IPS-18c (cell line): ENCODE results near the gene STAC3.
"Not testable (repeated sequence)": the region's sequence is repeated elsewhere in the genome, so short reads cannot be mapped to it uniquely, and the experiment has no call there.

Experiments
- H3K4me3 ChIP-seq: 2 replicates; pipeline ENCODE4 v1.7.0; 2013; ENCODE audit warnings: low read depth, mild to moderate bottlenecking, low read length, moderate library complexity; ENCODE audit not compliant: insufficient read depth
- H3K9me3 ChIP-seq: one replicate; pipeline ENCODE4 v1.6.1; 2013; ENCODE audit warnings: mild to moderate bottlenecking, low read length, moderate library complexity; ENCODE audit not compliant: control insufficient read depth, insufficient read depth

The STAC3 gene

DNA sequence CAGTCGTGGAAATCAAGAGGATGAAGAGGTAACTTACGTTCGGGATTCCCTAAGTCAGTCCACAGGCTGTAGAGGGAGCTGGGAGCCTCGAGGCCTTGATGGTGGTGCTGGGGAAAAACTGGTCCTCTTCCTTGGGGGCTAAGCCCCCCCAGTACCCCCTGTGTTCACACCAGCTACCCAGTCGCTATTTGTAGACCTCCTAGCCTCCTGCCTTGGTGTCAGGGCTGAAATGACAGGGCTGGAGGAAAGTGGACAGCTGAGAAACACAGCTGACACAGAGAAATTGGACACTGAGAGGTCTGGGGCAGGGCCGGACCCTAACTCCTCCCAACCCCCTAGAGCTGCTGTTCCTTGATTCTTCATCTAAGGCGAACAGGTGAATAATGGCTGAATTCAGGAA lies at the start of gene STAC3:
Gene STAC3, minus strand, starts transcription at position 232 of the 400 bp plus-strand sequence. CDS start 1,551 bp downstream, outside the sequence.
- Histone ChIP-seq H3K4me3 (no peak within 1 kb of the TSS), H3K9me3 (no peaks in the 10 kb centered on the region)

- no peak overlapping the region for H3K4me3 ChIP-seq
- H3K9me3 ChIP-seq = no peaks in the 10 kb centered on the region
Observed at GRCh38 chr12:57299514-57300016, 48.6 kb upstream of the STAC3 start.

DNA sequence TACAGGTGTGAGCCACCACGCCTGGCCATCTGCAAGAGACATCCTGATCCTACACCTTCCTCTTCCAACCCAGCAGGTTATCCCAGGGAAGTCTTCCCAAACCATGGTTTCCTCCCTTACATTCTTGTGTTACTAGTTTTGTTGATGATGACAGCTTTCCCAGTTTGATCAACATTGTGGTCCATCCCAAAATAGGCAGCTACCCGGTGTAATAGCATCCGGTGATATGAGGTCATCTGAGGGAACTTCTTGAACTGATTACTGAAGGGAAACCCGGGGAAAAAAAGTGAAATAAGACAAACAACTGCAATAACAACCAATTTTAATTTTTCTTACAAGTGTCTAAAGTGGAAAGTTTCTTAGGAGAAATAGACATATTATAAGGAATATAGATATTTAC lies 45.3 kb upstream of the STAC3 start:
- no peak overlapping the region for H3K4me3 ChIP-seq
- H3K9me3 ChIP-seq = no peaks in the 10 kb centered on the region

GRCh38 chr12:57282073-57282472 lies 31.1 kb upstream of the STAC3 start:
- not testable (repeated sequence) for H3K4me3 ChIP-seq, H3K9me3 ChIP-seq

DNA sequence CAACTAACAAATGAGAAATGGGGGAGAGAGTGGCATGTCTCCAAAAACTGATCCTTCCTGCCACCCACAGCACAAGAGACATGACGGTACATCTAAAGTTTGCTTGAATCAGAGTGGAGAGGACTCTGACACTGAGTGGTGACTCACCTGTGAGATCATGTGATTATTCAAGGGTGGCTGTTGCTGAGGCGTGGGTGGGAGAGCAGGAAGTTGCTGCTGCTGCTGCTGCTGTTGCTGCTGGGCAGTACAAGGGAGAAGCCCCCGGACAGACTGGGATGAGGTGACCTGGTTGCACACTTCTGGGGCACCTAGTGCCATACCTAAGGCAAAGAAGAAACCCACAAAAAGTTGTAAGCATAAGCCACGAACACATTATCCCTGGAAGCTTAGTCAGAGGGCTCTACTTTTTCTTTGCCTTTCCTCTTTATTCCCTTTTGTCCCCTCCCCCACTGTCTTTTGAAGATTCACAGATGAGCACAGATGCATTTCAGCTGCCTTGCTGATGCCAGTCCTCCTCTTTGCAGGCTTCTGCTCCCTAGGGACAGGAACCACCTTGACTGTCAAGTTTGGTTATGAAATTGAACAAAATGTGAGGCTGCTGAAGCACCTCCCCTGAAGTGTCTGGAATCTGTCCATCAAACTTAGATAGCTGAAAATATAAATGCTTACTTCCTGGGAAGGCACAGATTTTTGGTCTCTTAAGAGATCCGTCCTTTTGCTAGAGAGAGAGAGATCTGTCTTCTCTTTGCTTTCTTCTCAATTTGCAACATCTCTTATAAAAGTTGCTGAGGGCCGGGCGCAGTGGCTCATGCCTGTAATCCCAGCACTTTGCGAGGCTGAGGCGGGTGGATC lies 29.4 kb upstream of the STAC3 start:
- H3K9me3 ChIP-seq = no peaks in the 10 kb centered on the region
- no peak overlapping the region for H3K4me3 ChIP-seq

DNA sequence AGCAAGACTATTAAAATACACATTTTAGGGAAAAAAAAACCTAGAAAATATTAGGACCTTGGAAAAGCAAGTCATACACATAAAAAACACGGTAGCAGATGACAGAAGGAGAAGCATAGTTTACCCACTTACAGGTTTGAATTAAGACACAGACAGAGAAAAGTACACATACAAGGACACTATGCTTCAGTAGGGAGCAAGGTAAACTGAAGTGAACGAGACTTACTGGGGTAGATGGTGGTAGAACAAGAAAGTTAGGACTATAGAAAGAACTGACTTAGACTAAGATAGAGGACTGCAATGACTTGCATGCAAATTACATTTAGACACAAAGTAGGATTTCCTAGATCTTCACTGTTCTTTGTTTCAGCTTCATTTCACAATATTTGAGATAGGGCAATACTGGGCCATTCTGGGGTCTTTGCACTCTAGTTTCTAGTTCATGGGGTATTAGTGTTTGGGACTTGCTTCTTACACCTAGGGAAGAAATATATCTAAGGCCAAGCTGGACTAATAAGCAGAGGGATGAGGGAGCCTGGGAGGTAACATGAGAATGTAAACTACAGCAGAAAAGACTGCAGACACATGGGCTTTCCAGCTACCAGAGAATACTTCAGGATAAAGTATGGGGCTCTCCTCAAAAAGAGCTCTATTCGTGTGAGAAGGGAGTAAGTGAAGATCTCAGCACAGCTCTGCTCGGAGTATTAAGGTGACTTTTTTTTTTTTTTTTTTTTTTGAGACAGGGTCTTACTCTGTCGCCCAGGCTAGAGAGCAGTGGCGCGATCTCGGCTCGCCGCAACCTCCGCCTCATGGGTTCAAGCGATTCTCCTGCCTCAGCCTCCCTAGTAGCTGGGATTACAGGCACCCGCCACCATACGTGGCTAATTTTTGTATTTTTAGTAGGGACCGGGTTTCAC lies 27.7 kb upstream of the STAC3 start:
- H3K9me3 ChIP-seq = no peaks in the 10 kb centered on the region

DNA sequence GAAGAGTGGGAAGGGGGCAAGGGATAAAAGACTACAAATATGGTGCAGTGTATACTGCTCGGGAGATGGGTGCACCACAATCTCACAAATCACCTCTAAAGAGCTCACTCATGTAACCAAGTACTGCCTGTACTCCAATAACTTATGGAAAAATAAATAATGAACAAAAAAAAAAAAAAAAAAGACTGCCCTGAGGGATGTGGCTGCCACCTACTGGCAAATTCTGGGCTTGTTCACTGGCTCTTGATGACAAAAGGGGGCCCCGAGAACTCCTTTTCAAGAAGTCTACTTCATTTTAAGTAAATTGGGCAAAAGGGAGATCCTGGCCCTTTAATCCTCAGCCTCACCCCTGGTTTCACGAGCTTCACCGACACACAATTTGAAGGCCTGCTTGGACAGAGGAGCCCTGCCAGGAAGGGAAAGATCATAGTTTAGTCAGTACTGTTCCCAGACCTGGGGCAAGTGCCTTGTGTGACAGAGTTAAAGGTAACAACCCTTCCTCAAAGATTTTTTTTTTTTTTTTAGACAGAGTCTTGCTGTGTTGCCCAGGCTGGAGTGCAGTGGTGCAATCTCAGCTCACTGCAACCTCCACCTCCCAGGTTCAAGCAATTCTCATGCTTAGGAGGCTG lies 26.1 kb upstream of the STAC3 start:
- no peaks in the 10 kb centered on the region for H3K9me3 ChIP-seq
- H3K4me3 ChIP-seq = no peak overlapping the region

More for the DNA sequence above, 27.7 kb upstream of the STAC3 start:
- no peak overlapping the region for H3K4me3 ChIP-seq

DNA sequence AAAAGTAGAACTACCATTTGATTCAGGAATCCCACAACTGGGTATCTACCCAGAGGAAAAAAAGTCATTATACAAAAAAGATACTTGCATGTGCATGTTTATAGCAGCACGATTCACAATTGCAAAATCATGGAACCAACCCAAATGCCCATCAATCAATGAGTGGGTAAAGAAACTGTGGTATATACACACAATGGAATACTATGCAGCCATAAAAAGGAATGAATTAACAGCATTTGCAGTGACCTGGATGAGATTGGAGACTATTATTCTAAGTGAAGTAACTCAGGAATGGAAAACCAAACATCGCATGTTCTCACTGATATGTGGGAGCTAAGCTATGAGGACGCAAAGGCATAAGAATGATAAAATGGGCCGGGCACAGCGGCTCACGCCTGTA lies 25.2 kb upstream of the STAC3 start:
- H3K4me3 ChIP-seq, H3K9me3 ChIP-seq: not testable (repeated sequence)

GRCh38 chr12:57273516-57273915 lies 22.5 kb upstream of the STAC3 start:
- Histone ChIP-seq H3K4me3 (no peak overlapping the region), H3K9me3 (no peaks in the 10 kb centered on the region)

DNA sequence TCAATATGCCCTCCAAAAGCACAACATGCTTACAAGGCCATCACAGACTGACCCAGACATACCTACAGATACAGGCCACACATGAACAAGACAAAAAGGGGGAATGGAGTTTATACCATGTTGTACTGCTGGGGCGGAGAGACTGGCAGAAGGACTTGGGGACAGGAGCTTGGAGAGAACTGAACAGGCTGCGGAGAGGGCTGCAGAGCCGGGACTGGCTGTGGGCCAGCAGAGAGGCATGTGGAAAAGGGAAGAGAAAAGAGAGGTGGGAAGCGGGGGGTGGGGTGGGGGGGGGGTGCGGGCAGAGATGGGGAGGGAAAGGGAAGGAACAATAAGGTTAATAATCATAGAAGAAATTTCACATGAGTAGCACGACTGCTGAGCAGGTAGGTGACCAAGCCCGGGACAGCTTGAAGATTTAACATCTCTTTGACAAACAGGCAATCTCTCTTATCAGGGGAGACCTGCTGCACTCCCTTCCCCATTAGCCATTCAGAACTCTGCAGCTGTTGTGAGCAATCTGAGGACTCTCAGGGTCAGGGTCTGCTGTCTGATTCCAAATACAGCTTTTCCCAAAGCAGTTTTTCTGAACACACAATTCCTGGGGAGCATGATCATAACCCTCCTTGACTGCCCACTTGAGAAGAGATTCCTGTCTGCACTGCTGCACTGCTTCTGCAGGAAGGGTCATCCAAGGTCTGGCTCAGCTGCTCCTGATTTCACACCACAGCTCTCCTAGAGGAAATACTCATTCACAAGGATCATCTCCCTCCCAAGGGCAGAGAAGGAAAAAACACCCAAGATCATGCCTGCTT lies 21.6 kb upstream of the STAC3 start:
- no peaks in the 10 kb centered on the region for H3K9me3 ChIP-seq
- H3K4me3 ChIP-seq = no peak overlapping the region

- H3K9me3 ChIP-seq = no peaks in the 10 kb centered on the region
Observed at GRCh38 chr12:57270966-57271470, 20.0 kb upstream of the STAC3 start.

GRCh38 chr12:57268264-57268663 lies 17.3 kb upstream of the STAC3 start:
- no peak overlapping the region for H3K4me3 ChIP-seq
- no peaks in the 10 kb centered on the region for H3K9me3 ChIP-seq

More at GRCh38 chr12:57270966-57271470, 20.0 kb upstream of the STAC3 start:
- H3K4me3 ChIP-seq = no peak overlapping the region

DNA sequence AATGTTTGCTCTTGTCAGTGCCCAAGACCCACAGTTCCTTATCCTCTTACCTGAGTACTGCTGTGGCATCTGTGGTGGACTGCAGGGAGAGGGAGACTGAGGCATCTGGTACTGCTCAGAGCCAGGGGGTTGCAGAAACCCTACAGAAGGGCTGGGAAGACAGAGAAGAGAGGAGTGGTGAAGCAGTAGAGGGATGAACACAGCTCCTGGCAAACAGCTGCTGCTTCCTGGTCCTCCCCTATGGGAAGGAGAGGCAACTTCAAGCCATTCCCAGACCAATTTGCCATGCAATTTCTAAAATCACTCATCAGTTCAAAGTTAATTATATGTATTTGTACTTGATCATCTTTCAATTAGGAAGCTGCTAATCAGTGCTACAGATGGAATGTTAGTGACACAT lies 15.7 kb upstream of the STAC3 start:
- peaks cover 2% of the 10 kb centered on the region for H3K9me3 ChIP-seq

DNA sequence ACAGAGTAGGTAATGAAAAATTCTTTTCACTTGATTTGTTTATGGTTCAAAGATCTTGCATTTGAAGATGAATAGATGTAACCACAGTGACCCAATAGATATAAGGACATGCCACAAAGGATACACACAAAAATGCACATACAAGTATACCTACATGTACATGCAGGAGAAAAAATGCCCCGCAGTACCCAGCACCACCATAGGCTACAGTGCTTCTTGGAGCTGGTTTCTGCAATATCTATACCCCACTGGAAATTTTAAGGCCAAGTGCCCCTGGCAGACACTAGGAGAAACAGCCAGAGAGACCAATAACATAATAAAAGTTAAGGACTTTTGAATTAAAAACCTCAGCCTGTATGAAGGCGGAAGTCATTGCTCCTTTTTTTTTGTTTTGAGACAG lies 12.1 kb upstream of the STAC3 start:
- no peak overlapping the region for H3K4me3 ChIP-seq
- H3K9me3 ChIP-seq = peaks cover 2% of the 10 kb centered on the region

More for the DNA sequence above, 15.7 kb upstream of the STAC3 start:
- H3K4me3 ChIP-seq = no peak overlapping the region

- H3K4me3 ChIP-seq = no peak overlapping the region
- H3K9me3 ChIP-seq = peaks cover 2% of the 10 kb centered on the region
Observed at GRCh38 chr12:57262126-57262822, 11.3 kb upstream of the STAC3 start.

DNA sequence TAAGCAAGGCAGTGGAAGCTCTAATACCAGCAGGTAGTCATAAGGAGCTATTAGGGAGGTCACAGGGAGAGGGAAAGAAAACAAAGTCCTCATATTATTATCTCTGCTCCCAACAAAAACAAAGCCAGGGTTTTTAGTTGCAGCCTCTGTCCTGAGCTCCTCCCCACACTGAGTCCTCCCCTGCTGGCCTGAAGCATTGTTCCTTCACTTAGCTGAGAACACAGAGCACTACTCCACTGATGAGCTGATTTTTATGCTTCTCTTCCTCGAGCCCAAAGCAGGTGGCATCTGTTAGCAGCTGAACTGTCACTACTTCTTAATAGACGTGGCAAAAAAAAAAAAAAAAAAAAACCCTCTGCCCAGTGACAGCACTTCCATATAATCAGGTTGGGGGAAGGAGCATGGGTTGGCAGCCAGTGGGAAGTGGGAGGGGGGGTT lies 10.5 kb upstream of the STAC3 start:
- no peak overlapping the region for H3K4me3 ChIP-seq
- H3K9me3 ChIP-seq = peaks cover 2% of the 10 kb centered on the region
